ENCODE data around the gene POLD3.

DNA sequence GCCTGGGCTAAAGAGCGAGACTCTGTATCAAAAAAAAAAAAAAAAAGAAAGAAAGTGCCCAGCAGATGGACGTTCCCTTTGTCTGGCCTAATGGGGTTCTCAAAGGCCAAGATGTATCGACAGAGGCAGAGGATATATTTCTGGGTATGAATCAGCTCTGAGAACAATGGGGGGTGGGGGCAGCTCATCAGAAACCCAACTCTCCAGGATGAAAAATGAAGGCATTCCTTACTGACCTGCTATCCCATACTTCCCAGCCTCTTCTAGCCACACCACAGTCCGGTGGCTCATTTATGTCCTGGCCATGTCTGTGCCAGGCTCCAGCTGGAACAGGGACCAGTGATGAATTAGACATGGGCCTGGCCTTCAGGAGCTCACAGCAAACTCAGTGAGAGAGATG, 15.2 kb upstream of the POLD3 start:
- TF ChIP-seq, protein P1, sequence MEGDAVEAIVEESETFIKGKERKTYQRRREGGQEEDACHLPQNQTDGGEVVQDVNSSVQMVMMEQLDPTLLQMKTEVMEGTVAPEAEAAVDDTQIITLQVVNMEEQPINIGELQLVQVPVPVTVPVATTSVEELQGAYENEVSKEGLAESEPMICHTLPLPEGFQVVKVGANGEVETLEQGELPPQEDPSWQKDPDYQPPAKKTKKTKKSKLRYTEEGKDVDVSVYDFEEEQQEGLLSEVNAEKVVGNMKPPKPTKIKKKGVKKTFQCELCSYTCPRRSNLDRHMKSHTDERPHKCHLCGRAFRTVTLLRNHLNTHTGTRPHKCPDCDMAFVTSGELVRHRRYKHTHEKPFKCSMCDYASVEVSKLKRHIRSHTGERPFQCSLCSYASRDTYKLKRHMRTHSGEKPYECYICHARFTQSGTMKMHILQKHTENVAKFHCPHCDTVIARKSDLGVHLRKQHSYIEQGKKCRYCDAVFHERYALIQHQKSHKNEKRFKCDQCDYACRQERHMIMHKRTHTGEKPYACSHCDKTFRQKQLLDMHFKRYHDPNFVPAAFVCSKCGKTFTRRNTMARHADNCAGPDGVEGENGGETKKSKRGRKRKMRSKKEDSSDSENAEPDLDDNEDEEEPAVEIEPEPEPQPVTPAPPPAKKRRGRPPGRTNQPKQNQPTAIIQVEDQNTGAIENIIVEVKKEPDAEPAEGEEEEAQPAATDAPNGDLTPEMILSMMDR (conservative IDR thresholded peaks at IDR 0.05; ENCODE audit: low read depth, low read length), result no peak
- TF ChIP-seq EZH2 (IDR thresholded peaks at IDR 0.05; ENCODE audit: borderline replicate concordance, low read depth, low read length, poor library complexity, severe bottlenecking), result no peak
